Calu3 (cell line): Measurements from ENCODE around the gene EBP. TPM values are rescaled to one million over a fixed set of nuclear protein-coding genes. Genes with fewer than 3 reads are reported as not detected.

Experiments
- BruUV-seq: library from RNA; stranded (reverse); fragments of 400-500 nt; replicated peaks from 2 replicates; lab custom pipeline; 2021; lab: Mats Ljungman, UMichigan
- CTCF ChIA-PET: fragments of 300-600 bp; sonication (Branson Sonifier 250); formaldehyde crosslinking; loops from one replicate; lab custom pipeline; 2022; ENCODE audit warnings: antibody characterized with exemption; lab: Charles Lee
- DNase-seq: peaks from one replicate; pipeline ENCODE4 v3.0.0; 2022
- H3K27ac Mint-ChIP-seq: one replicate; pipeline ENCODE4 v1.8.0; 2022; ENCODE audit warnings: mixed read lengths; ENCODE audit not compliant: unreplicated experiment
- H3K27me3 Mint-ChIP-seq: one replicate; pipeline ENCODE4 v1.8.0; 2022; ENCODE audit warnings: mixed read lengths; ENCODE audit not compliant: unreplicated experiment
- H3K36me3 Mint-ChIP-seq: one replicate; pipeline ENCODE4 v1.8.0; 2022; ENCODE audit warnings: mild to moderate bottlenecking, moderate library complexity, mixed read lengths; ENCODE audit not compliant: insufficient read depth, unreplicated experiment
- H3K4me1 Mint-ChIP-seq: one replicate; pipeline ENCODE4 v1.8.0; 2022; ENCODE audit warnings: mild to moderate bottlenecking, low read depth, mixed read lengths; ENCODE audit not compliant: unreplicated experiment
- H3K4me3 Mint-ChIP-seq: one replicate; pipeline ENCODE4 v1.8.0; 2022; ENCODE audit warnings: mild to moderate bottlenecking, low read depth, moderate library complexity, mixed read lengths; ENCODE audit not compliant: unreplicated experiment
- H3K9me3 Mint-ChIP-seq: one replicate; pipeline ENCODE4 v1.8.0; 2022; ENCODE audit warnings: low read depth, mixed read lengths; ENCODE audit not compliant: unreplicated experiment
- intact Hi-C: fragments of 100-400 bp; cut with micrococcal nuclease; formaldehyde crosslinking; loops from one replicate; pipeline ENCODE4 v1.10.0; 2022; ENCODE audit not compliant: unreplicated experiment
- total RNA-seq: library from RNA; stranded (reverse); gene quantifications from 2 replicates; pipeline ENCODE4 v1.2.3, GENCODE V29; 2022
- TF ChIP-seq, protein P1 (sequence below): fragments of 200-600 bp; IDR thresholded peaks from one replicate; pipeline ENCODE4 v1.8.0; 2022; ENCODE audit warnings: antibody characterized with exemption; ENCODE audit not compliant: unreplicated experiment

EBP gene
- total RNA-seq, 1 experiment from 2014 or later: 186 TPM

DNA sequence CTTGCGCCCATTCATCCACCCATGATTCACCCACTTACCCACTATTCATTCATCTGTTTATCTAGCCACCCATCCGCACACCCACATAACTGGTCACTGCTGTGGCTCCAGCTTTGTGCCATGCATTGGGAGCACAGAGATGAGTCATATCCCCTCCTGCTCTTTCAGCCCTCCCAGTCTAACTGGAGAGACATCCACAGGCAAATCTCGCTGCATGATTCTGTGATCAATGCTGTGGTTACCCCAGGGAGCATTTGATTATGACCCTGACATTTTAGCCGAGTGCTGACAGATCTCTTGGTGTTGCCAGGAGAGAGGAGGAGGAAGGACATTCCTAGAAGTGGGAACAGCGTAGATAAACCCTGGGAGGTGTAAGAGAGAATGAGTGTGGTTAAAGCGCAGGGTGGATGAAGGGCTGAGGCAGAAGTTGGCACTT, 23.2 kb upstream of the EBP start:
- H3K9me3 Mint-ChIP-seq: no peaks in the 10 kb centered on the region
- DNase-seq: peak; percentile 33
- H3K4me1 Mint-ChIP-seq: peaks cover 11% of the 10 kb centered on the region
- CTCF ChIA-PET: no interaction called here
- H3K36me3 Mint-ChIP-seq: peaks cover 5% of the 10 kb centered on the region
- no TSS peak for BruUV-seq
- H3K4me3 Mint-ChIP-seq: peak overlapping the region; percentile 2
- no peaks in the 10 kb centered on the region for H3K27me3 Mint-ChIP-seq
- TF ChIP-seq, protein P1, sequence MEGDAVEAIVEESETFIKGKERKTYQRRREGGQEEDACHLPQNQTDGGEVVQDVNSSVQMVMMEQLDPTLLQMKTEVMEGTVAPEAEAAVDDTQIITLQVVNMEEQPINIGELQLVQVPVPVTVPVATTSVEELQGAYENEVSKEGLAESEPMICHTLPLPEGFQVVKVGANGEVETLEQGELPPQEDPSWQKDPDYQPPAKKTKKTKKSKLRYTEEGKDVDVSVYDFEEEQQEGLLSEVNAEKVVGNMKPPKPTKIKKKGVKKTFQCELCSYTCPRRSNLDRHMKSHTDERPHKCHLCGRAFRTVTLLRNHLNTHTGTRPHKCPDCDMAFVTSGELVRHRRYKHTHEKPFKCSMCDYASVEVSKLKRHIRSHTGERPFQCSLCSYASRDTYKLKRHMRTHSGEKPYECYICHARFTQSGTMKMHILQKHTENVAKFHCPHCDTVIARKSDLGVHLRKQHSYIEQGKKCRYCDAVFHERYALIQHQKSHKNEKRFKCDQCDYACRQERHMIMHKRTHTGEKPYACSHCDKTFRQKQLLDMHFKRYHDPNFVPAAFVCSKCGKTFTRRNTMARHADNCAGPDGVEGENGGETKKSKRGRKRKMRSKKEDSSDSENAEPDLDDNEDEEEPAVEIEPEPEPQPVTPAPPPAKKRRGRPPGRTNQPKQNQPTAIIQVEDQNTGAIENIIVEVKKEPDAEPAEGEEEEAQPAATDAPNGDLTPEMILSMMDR: no peak
- intact Hi-C loops: no loop called here
- H3K27ac Mint-ChIP-seq: peak overlapping the region; percentile 48

DNA sequence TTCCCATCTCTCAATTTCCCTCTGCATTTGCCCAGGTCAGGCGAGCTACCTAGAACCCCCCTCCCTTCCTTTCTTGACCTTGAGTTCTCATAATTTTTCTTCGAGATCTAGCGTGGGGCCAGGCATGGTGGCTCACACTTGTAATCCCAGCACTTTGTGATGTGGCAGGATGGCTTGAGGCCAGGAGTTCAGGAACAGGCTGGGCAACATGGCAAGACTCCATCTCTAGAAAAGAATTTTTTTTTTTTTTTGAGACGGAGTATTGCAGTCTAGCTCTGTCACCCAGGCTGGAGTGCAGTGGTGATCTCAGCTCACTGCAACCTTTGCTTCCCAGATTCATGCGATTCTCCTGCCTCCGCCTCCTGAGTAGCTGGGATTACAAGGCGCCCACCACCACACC, 17.3 kb upstream of the EBP start:
- Mint-ChIP-seq H3K4me1 (no peaks in the 10 kb centered on the region), H3K4me3 (no peak overlapping the region), H3K9me3 (no peaks in the 10 kb centered on the region), H3K27ac (no peak overlapping the region), H3K27me3 (no peaks in the 10 kb centered on the region), H3K36me3 (peaks cover 14% of the 10 kb centered on the region)
- CTCF ChIA-PET: no interaction called here
- TF ChIP-seq, protein P1: no peak
- intact Hi-C loops: no loop called here
- BruUV-seq: no TSS peak
- DNase-seq: no peak

DNA sequence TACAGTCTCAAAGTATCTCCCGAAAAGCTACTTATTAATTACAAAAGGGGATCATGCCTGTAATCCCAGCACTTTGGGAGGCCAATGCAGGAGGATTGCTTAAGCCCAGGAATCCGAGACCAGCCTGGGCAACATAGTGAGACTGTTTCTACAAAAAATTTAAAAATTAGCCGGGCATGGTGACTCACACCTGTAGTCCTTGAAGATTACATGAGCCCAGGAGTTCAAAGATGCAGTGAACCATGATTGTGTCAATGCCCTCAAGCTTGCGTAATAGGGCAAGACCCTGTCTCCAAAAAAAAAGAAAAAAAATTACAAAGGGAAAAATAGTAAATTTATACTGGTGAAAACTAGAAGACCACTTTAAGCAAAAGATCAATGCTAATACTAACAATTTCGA, 16.1 kb upstream of the EBP start:
- DNase-seq: no peak
- H3K9me3 Mint-ChIP-seq: no peaks in the 10 kb centered on the region
- H3K27ac Mint-ChIP-seq: no peak overlapping the region
- TF ChIP-seq, protein P1: no peak
- CTCF ChIA-PET: no interaction called here
- H3K4me1 Mint-ChIP-seq: peaks cover 8% of the 10 kb centered on the region
- no peaks in the 10 kb centered on the region for H3K27me3 Mint-ChIP-seq
- intact Hi-C loops: no loop called here
- no TSS peak for BruUV-seq
- H3K36me3 Mint-ChIP-seq: peaks cover 21% of the 10 kb centered on the region
- no peak overlapping the region for H3K4me3 Mint-ChIP-seq

DNA sequence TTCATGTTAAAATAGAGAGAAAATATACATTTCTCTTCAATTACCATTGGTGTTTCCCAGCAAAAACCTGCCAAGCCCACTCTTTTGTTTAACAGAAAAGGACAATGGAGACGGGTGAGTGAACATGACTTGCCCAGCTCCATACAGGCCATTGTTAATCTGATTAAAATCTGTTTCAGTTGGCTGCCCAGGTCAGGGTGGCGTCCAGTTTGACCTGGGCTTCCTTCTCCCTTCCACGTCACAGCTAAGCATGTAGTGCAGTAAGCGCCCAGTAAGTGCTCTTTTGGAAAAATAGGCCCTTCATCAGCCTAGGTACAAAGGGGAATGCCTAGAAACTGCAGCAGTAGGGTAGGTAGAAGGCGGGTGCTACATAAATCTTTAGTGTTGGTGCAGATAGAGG, 14.4 kb upstream of the EBP start:
- H3K27ac Mint-ChIP-seq: no peak overlapping the region
- CTCF ChIA-PET: no interaction called here
- TF ChIP-seq, protein P1: no peak
- DNase-seq: no peak
- H3K27me3 Mint-ChIP-seq: no peaks in the 10 kb centered on the region
- H3K36me3 Mint-ChIP-seq: peaks cover 21% of the 10 kb centered on the region
- no peaks in the 10 kb centered on the region for H3K9me3 Mint-ChIP-seq
- H3K4me1 Mint-ChIP-seq: peaks cover 17% of the 10 kb centered on the region
- intact Hi-C loops: no loop called here
- no peak overlapping the region for H3K4me3 Mint-ChIP-seq
- BruUV-seq: no TSS peak
